H1 (cell line): ENCODE measurements around the gene ABHD18. TPM values are rescaled to one million over a fixed set of nuclear protein-coding genes. Genes with fewer than 3 reads are reported as not detected.

Experiments
- CTCF ChIA-PET: fragments of 300-600 bp; sonication (Branson Sonifier 250); formaldehyde crosslinking; loops from one replicate; lab custom pipeline; 2021; ENCODE audit not compliant: partially characterized antibody; lab: Charles Lee
- POLR2A ChIA-PET: fragments of 300-600 bp; sonication (Branson Sonifier 250); formaldehyde crosslinking; loops from one replicate; lab custom pipeline; 2021; ENCODE audit warnings: inconsistent platforms; ENCODE audit not compliant: partially characterized antibody; lab: Charles Lee
- DNase-seq, 2 experiments: peaks; one replicate each; pipeline versions ENCODE4 v3.0.0 to v3.0.0-alpha.2; 2010 to 2022; ENCODE audit warnings: low spot score in 2 of 2, low read depth in 1 of 2, mixed read lengths in 1 of 2
- FAIRE-seq: peaks from 2 replicates; lab custom pipeline; 2011; peaks lifted over from hg19 to GRCh38; lab: Jason Lieb, UNC
- H2AFZ ChIP-seq: 2 replicates; pipeline ENCODE4 v1.8.1; 2012; ENCODE audit warnings: low read length, inconsistent platforms
- H2AK5ac ChIP-seq: 2 replicates; pipeline ENCODE4 v1.6.1; 2013; ENCODE audit warnings: low read depth, low read length
- H2BK120ac ChIP-seq: replicated peaks from 2 replicates; pipeline ENCODE3; 2013; ENCODE audit warnings: low read depth, low read length, inconsistent platforms
- H2BK12ac ChIP-seq: 2 replicates; pipeline ENCODE4 v1.6.1; 2013; ENCODE audit warnings: low read depth, low read length
- H2BK15ac ChIP-seq: 2 replicates; pipeline ENCODE4 v1.6.1; 2013; ENCODE audit warnings: low read length
- H2BK20ac ChIP-seq: 2 replicates; pipeline ENCODE4 v1.6.1; 2013; ENCODE audit warnings: low read length
- H2BK5ac ChIP-seq: 2 replicates; pipeline ENCODE4 v1.6.1; 2013; ENCODE audit warnings: low read depth, low read length
- H3K14ac ChIP-seq: 2 replicates; pipeline ENCODE4 v1.6.1; 2013; ENCODE audit warnings: inconsistent platforms; ENCODE audit not compliant: insufficient read length
- H3K18ac ChIP-seq: 2 replicates; pipeline ENCODE4 v1.6.1; 2013; ENCODE audit warnings: low read length; ENCODE audit errors: extremely low read depth
- H3K23ac ChIP-seq: 2 replicates; pipeline ENCODE4 v1.6.1; 2013; ENCODE audit warnings: inconsistent platforms; ENCODE audit not compliant: insufficient read length
- H3K23me2 ChIP-seq: 2 replicates; pipeline ENCODE4 v1.6.1; 2013; ENCODE audit warnings: low read depth, low read length
- H3K27ac ChIP-seq: 2 replicates; pipeline ENCODE4 v1.6.1; 2011; ENCODE audit warnings: low read depth, low read length, inconsistent platforms
- H3K27me3 ChIP-seq, 4 experiments: replicated peaks in 1 of 4; 1 replicate in 1 of 4; 2 replicates in 3 of 4; pipeline versions ENCODE4 v1.6.1 to v1.8.1; 2011 to 2013; ENCODE audit warnings: low read length in 3 of 4, mild to moderate bottlenecking in 3 of 4, inconsistent platforms in 2 of 4, mixed read lengths in 2 of 4, moderate library complexity in 1 of 4; ENCODE audit not compliant: control insufficient read depth in 3 of 4, insufficient read depth in 3 of 4; ENCODE audit errors: extremely low read depth in 1 of 4
- H3K36me3 ChIP-seq, 4 experiments: 2 replicates each; pipeline versions ENCODE4 v1.6.1 to v1.8.1; 2011 to 2013; ENCODE audit warnings: mild to moderate bottlenecking in 4 of 4, low read length in 3 of 4, moderate library complexity in 2 of 4, control low read depth in 1 of 4, inconsistent platforms in 1 of 4; ENCODE audit not compliant: insufficient read depth in 4 of 4, control insufficient read depth in 2 of 4
- H3K4ac ChIP-seq: replicated peaks from 2 replicates; pipeline ENCODE3; 2013; ENCODE audit warnings: low read length, low read depth, mixed read lengths, inconsistent platforms; ENCODE audit not compliant: insufficient read length
- H3K4me1 ChIP-seq, 4 experiments: replicated peaks in 1 of 4; 1 replicate in 1 of 4; 2 replicates in 3 of 4; pipeline versions ENCODE4 v1.6.1 to v1.8.1; 2011 to 2013; ENCODE audit warnings: low read length in 3 of 4, inconsistent platforms in 2 of 4, mixed read lengths in 1 of 4; ENCODE audit not compliant: insufficient read depth in 4 of 4, control insufficient read depth in 3 of 4
- H3K4me2 ChIP-seq, 2 experiments: 2 replicates each; pipeline versions ENCODE4 v1.6.1 to v1.8.1; 2011 to 2013; ENCODE audit warnings: low read depth in 2 of 2, low read length in 2 of 2, control low read depth in 1 of 2, inconsistent platforms in 1 of 2, mild to moderate bottlenecking in 1 of 2; ENCODE audit not compliant: insufficient read depth in 1 of 2
- H3K4me3 ChIP-seq, 4 experiments: fragments of 200-600, 300-600 bp in 1 of 4; sonication (generic), shearing (Covaris generic), sonication (Bioruptor Twin) in 1 of 4; 2 replicates each; pipeline versions ENCODE4 v1.5.1 to v1.8.1; 2011 to 2016; ENCODE audit warnings: low read length in 4 of 4, low read depth in 3 of 4, control low read depth in 2 of 4, inconsistent platforms in 2 of 4, mild to moderate bottlenecking in 2 of 4, mixed read lengths in 1 of 4, moderate library complexity in 1 of 4; ENCODE audit not compliant: insufficient read depth in 2 of 4; ENCODE audit errors: extremely low read depth in 1 of 4
- H3K56ac ChIP-seq: replicated peaks from 2 replicates; pipeline ENCODE3; 2013; ENCODE audit warnings: low read depth, mild to moderate bottlenecking, mixed read lengths, low read length, inconsistent platforms; ENCODE audit not compliant: insufficient read length
- H3K79me1 ChIP-seq: 2 replicates; pipeline ENCODE4 v1.6.1; 2013; ENCODE audit warnings: low read depth, low read length, control low read depth
- H3K79me2 ChIP-seq, 2 experiments: 2 replicates each; pipeline versions ENCODE4 v1.6.1 to v1.8.1; 2012 to 2013; ENCODE audit warnings: low read length in 2 of 2, mild to moderate bottlenecking in 2 of 2, inconsistent platforms in 1 of 2; ENCODE audit not compliant: insufficient read depth in 2 of 2, control insufficient read depth in 1 of 2
- H3K9ac ChIP-seq, 4 experiments: replicated peaks in 1 of 4; 1 replicate in 1 of 4; 2 replicates in 3 of 4; pipeline versions ENCODE4 v1.6.1 to v1.8.1; 2011 to 2013; ENCODE audit warnings: low read depth in 3 of 4, low read length in 3 of 4, control low read depth in 2 of 4, mild to moderate bottlenecking in 2 of 4, moderate library complexity in 2 of 4, inconsistent platforms in 1 of 4; ENCODE audit errors: extremely low read depth in 1 of 4
- H3K9me3 ChIP-seq, 2 experiments: 2 replicates each; pipeline versions ENCODE4 v1.6.1 to v1.8.1; 2012 to 2013; ENCODE audit warnings: mild to moderate bottlenecking in 2 of 2, moderate library complexity in 2 of 2, control low read depth in 1 of 2, inconsistent platforms in 1 of 2, low read depth in 1 of 2, low read length in 1 of 2, mixed read lengths in 1 of 2; ENCODE audit not compliant: insufficient read depth in 2 of 2
- H4K20me1 ChIP-seq, 2 experiments: replicated peaks in 1 of 2; 2 replicates each; pipeline versions ENCODE3 to v1.8.1; 2011 to 2013; ENCODE audit warnings: inconsistent platforms in 2 of 2, low read length in 2 of 2, mild to moderate bottlenecking in 1 of 2; ENCODE audit not compliant: insufficient read depth in 2 of 2, control insufficient read depth in 1 of 2
- H4K5ac ChIP-seq: 2 replicates; pipeline ENCODE4 v1.6.1; 2013; ENCODE audit warnings: low read length, low read depth, mixed read lengths, inconsistent platforms; ENCODE audit not compliant: insufficient read length
- H4K8ac ChIP-seq: 2 replicates; pipeline ENCODE4 v1.8.0; 2013; ENCODE audit warnings: mild to moderate bottlenecking, moderate library complexity, low read length, inconsistent platforms; ENCODE audit not compliant: insufficient read depth; ENCODE audit errors: extremely low read depth
- H4K91ac ChIP-seq: replicated peaks from 2 replicates; pipeline ENCODE3; 2013; ENCODE audit warnings: low read length, mixed read lengths, inconsistent platforms; ENCODE audit not compliant: insufficient read length
- EZH2 ChIP-seq: fragments of 200-600 bp; sonication (generic); IDR thresholded peaks from 2 replicates; pipeline ENCODE4 v1.7.1; 2012; ENCODE audit warnings: low read depth, mild to moderate bottlenecking, moderate library complexity, low read length, inconsistent platforms; ENCODE audit not compliant: severe bottlenecking
- GABPA ChIP-seq: IDR thresholded peaks from 2 replicates; pipeline ENCODE4 v1.6.1; 2011; ENCODE audit warnings: mild to moderate bottlenecking, low read length, moderate library complexity, borderline replicate concordance; ENCODE audit not compliant: insufficient read depth
- KDM4A ChIP-seq: IDR thresholded peaks from one replicate; pipeline ENCODE4 v1.7.1; 2012; ENCODE audit warnings: low read depth, mild to moderate bottlenecking, moderate library complexity, low read length, inconsistent platforms; ENCODE audit not compliant: severe bottlenecking
- POU5F1 ChIP-seq: IDR thresholded peaks from 2 replicates; pipeline ENCODE4 v1.6.1; 2011; ENCODE audit warnings: low read depth, mild to moderate bottlenecking, low read length, moderate library complexity
- RAD21 ChIP-seq, 2 experiments: IDR thresholded peaks in 1 of 2; conservative IDR thresholded peaks in 1 of 2; 2 replicates each; pipeline ENCODE4 v1.6.1; 2011; ENCODE audit warnings: low read depth in 2 of 2, low read length in 2 of 2, improper control_type of control experiment in 1 of 2, inconsistent platforms in 1 of 2, mild to moderate bottlenecking in 1 of 2, moderate library complexity in 1 of 2
- SIN3A ChIP-seq, 2 experiments: IDR thresholded peaks in 1 of 2; conservative IDR thresholded peaks in 1 of 2; 2 replicates each; pipeline ENCODE4 v1.6.1; 2011 to 2012; ENCODE audit warnings: low read length in 2 of 2, improper control_type of control experiment in 1 of 2, low read depth in 1 of 2, mild to moderate bottlenecking in 1 of 2
- TBP ChIP-seq: IDR thresholded peaks from 2 replicates; pipeline ENCODE4 v1.6.1; 2011; ENCODE audit warnings: low read depth, low read length, improper control_type of control experiment
- YY1 ChIP-seq: IDR thresholded peaks from 2 replicates; pipeline ENCODE4 v1.6.1; 2011; ENCODE audit warnings: low read depth, mild to moderate bottlenecking, low read length
- ZNF274 ChIP-seq: IDR thresholded peaks from 2 replicates; pipeline ENCODE4 v1.7.0; 2012; ENCODE audit warnings: low read length, borderline replicate concordance; ENCODE audit errors: extremely low read depth
- polyA plus RNA-seq, 7 experiments: library from polyadenylated mRNA; depleted of rRNA in 3 of 7; stranded (reverse) in 5 of 7; unstranded in 2 of 7; fragments of >200 nt in 5 of 7; fragments of 200-250 nt in 2 of 7; gene quantifications; 1 replicate in 5 of 7; 2 replicates in 1 of 7; 4 replicates in 1 of 7; pipeline versions ENCODE4 v1.2.1 to v1.2.3, GENCODE V29; 2011 to 2013; ENCODE audit warnings: missing spikeins in 2 of 7, mixed read lengths in 2 of 7
- total RNA-seq: library from RNA; stranded (reverse); fragmentation: NEBNext Ultra II Directional; extraction: Animal tissue kit (Norgen Biotek cat#: 25700); gene quantifications from 2 replicates; pipeline ENCODE4 v1.2.1, GENCODE V29; 2021
- TF ChIP-seq, protein P1 (sequence below): IDR thresholded peaks from 2 replicates; pipeline ENCODE4 v1.6.1; 2011; ENCODE audit warnings: low read length, improper control_type of control experiment
- TF ChIP-seq, protein P2 (sequence below): IDR thresholded peaks from 2 replicates; pipeline ENCODE4 v1.6.1; 2011; ENCODE audit warnings: low read depth, mild to moderate bottlenecking, low read length; ENCODE audit not compliant: insufficient read depth

ABHD18 gene
- total and polyA plus RNA-seq, 2 of the 8 experiments (the other 6 are each of a cell fraction or from before 2014, with no cell fraction given), result 2.7 to 17.0 TPM

DNA sequence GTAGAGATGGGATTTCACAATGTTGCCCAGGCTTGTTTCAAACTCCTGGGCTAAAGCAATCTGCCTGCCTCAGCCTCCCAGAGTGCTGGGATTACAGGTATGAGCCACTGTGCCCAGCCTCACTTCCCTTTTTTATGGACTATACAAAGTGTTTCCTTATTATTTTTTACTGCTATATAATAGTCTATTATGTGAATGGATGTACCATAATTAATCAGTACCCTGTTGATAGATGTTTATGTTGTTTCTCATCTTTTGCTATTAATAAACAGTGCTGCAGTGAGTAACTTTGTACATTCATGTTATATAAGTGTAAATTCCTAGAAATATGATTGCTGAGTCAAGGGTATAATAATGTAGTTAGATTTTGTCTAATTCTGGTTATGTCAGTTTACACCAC lies 60.1 kb downstream of the ABHD18 start:
- no peak overlapping the region for H3K18ac ChIP-seq
- DNase-seq (no peak), FAIRE-seq (no peak)
- TF ChIP-seq EZH2 (no peak), RAD21 (IDR thresholded peaks at IDR 0.05 in 1 of 2, conservative IDR thresholded peaks at IDR 0.05 in 1 of 2; ENCODE audit: low read depth in 2 of 2, low read length in 2 of 2) (no peak), KDM4A (no peak), ZNF274 (no peak), SIN3A (conservative IDR thresholded peaks at IDR 0.05 in 1 of 2, IDR thresholded peaks at IDR 0.05 in 1 of 2; ENCODE audit: low read depth in 1 of 2, low read length in 2 of 2) (no peak), TBP (no peak), GABPA (no peak), YY1 (no peak), POU5F1 (no peak)
- TF ChIP-seq, protein P1, sequence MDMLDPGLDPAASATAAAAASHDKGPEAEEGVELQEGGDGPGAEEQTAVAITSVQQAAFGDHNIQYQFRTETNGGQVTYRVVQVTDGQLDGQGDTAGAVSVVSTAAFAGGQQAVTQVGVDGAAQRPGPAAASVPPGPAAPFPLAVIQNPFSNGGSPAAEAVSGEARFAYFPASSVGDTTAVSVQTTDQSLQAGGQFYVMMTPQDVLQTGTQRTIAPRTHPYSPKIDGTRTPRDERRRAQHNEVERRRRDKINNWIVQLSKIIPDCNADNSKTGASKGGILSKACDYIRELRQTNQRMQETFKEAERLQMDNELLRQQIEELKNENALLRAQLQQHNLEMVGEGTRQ, result no peak
- TF ChIP-seq, protein P2, sequence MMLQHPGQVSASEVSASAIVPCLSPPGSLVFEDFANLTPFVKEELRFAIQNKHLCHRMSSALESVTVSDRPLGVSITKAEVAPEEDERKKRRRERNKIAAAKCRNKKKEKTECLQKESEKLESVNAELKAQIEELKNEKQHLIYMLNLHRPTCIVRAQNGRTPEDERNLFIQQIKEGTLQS, result no peak

More for the DNA sequence above, 60.1 kb downstream of the ABHD18 start:
- no peaks in the 10 kb centered on the region for H3K23me2 ChIP-seq
- H2BK15ac ChIP-seq, result no peak overlapping the region
- H2AFZ ChIP-seq, result no peak overlapping the region
- H3K79me1 ChIP-seq, result no peaks in the 10 kb centered on the region
- no peak overlapping the region for H3K27ac ChIP-seq
- no peak overlapping the region for H3K4me3 ChIP-seq
- H4K91ac ChIP-seq, result no peak overlapping the region
- POLR2A ChIA-PET, result no interaction called here
- H3K9ac ChIP-seq, result no peak overlapping the region
- no peak overlapping the region for H2BK20ac ChIP-seq
- H3K4me1 ChIP-seq, result no peaks in the 10 kb centered on the region
- no peak overlapping the region for H3K23ac ChIP-seq
- no peak overlapping the region for H3K14ac ChIP-seq
- CTCF ChIA-PET, result no interaction called here
- H3K79me2 ChIP-seq, result no peaks in the 10 kb centered on the region
- H3K9me3 ChIP-seq, result no peaks in the 10 kb centered on the region
- H4K5ac ChIP-seq, result no peak overlapping the region
- no peak overlapping the region for H2AK5ac ChIP-seq
- H3K4ac ChIP-seq, result no peak overlapping the region
- no peak overlapping the region for H3K4me2 ChIP-seq
- H2BK12ac ChIP-seq, result no peak overlapping the region
- no peak overlapping the region for H2BK120ac ChIP-seq
- peaks cover 0 to 19% (median 10%) of the 10 kb centered on the region in 4 experiments; a peak in 5 of 8 replicates for H3K36me3 ChIP-seq
- no peaks in the 10 kb centered on the region for H3K27me3 ChIP-seq
- no peaks in the 10 kb centered on the region for H4K20me1 ChIP-seq
- H2BK5ac ChIP-seq, result no peak overlapping the region
- H4K8ac ChIP-seq, result no peak overlapping the region
- H3K56ac ChIP-seq, result no peak overlapping the region
